GM12892 (cell line): ENCODE data around the gene BRINP1.

Experiments used
- POLR2A ChIP-seq: IDR thresholded peaks from 2 replicates; pipeline ENCODE4 v1.6.1; 2011; ENCODE audit warnings: low read depth, low read length, control low read depth
- POLR2AphosphoS5 ChIP-seq: IDR thresholded peaks from 2 replicates; pipeline ENCODE4 v1.6.1; 2011; ENCODE audit warnings: low read depth, low read length, control low read depth

GRCh38 chr9:119412399-119412798 is 43.2 kb upstream of the BRINP1 start:
- no peak for TF ChIP-seq POLR2A
- no peak for TF ChIP-seq POLR2AphosphoS5
